ENCODE results near the gene TTBK1. TPM values are rescaled to one million over a fixed set of nuclear protein-coding genes. Genes with fewer than 3 reads are reported as not detected.

TTBK1 gene
- total and polyA plus RNA-seq, 2 of the 4 experiments (the other 2 are of a cell fraction), result 0.02 TPM; not detected in 1

DNA sequence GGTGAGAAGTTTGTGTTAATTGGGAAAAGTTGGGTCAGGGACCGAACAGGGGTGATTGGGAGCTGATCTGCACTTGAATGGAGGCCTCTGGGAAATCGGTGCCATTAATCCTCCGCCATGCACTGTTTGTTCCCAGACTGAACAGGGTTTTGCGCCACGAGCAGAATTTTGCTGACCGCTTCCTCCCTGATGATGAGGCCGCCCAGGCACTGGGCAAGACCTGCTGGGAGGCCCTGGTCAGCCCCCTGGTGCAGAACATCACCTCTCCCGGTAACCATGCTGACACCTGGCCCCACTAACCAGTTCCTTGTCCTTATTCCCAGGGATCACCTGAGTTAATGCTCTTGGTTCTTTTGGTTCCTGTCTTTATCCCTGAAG is 39.6 kb upstream of the TTBK1 start:
- TF ChIP-seq FOS (IDR thresholded peaks at IDR 0.05; ENCODE audit: low read depth, low read length) (no peak), RCOR1 (IDR thresholded peaks at IDR 0.05; ENCODE audit: insufficient replicate concordance, low read length) (no peak), MAFK (IDR thresholded peaks at IDR 0.05; ENCODE audit: low read depth, low read length) (no peak), RAD21 (IDR thresholded peaks at IDR 0.05; ENCODE audit: low read length) (no peak), SMC3 (IDR thresholded peaks at IDR 0.05; ENCODE audit: low read depth, low read length) (no peak), NFE2L2 (IDR thresholded peaks at IDR 0.05; ENCODE audit: low read depth, low read length) (no peak), RFX5 (IDR thresholded peaks at IDR 0.05; ENCODE audit: low read depth, low read length) (no peak), POLR2A (IDR thresholded peaks at IDR 0.05; ENCODE audit: low read depth, low read length) (no peak), MAZ (IDR thresholded peaks at IDR 0.05; ENCODE audit: borderline replicate concordance, low read depth, low read length) (no peak), CHD1 (IDR thresholded peaks at IDR 0.05; ENCODE audit: low read depth, low read length) (no peak), BHLHE40 (IDR thresholded peaks at IDR 0.05; ENCODE audit: low read depth, low read length) (no peak), MXI1 (IDR thresholded peaks at IDR 0.05; ENCODE audit: borderline replicate concordance, low read depth, low read length) (no peak), USF2 (IDR thresholded peaks at IDR 0.05; ENCODE audit: low read depth, low read length) (no peak), CEBPB (IDR thresholded peaks at IDR 0.05; ENCODE audit: low read depth, low read length) (no peak), ELK1 (IDR thresholded peaks at IDR 0.05; ENCODE audit: borderline replicate concordance, low read depth, low read length) (no peak)
- TF ChIP-seq, protein P1, sequence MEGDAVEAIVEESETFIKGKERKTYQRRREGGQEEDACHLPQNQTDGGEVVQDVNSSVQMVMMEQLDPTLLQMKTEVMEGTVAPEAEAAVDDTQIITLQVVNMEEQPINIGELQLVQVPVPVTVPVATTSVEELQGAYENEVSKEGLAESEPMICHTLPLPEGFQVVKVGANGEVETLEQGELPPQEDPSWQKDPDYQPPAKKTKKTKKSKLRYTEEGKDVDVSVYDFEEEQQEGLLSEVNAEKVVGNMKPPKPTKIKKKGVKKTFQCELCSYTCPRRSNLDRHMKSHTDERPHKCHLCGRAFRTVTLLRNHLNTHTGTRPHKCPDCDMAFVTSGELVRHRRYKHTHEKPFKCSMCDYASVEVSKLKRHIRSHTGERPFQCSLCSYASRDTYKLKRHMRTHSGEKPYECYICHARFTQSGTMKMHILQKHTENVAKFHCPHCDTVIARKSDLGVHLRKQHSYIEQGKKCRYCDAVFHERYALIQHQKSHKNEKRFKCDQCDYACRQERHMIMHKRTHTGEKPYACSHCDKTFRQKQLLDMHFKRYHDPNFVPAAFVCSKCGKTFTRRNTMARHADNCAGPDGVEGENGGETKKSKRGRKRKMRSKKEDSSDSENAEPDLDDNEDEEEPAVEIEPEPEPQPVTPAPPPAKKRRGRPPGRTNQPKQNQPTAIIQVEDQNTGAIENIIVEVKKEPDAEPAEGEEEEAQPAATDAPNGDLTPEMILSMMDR (conservative IDR thresholded peaks at IDR 0.05; ENCODE audit: low read depth, low read length), result no peak
- no peak overlapping the region for H2BK120ac ChIP-seq (ENCODE audit: low read depth, low read length)
- no peak overlapping the region for H4K8ac ChIP-seq (ENCODE audit: low read depth in 2 of 2, low read length in 2 of 2)
- no peak overlapping the region for H2BK5ac ChIP-seq (ENCODE audit: low read depth, low read length, poor library complexity, severe bottlenecking)
- no TSS peak for BruUV-seq (replicated peaks)
- no peak for ATAC-seq (ENCODE audit: low read depth)
- H3K4ac ChIP-seq (ENCODE audit: low read depth, low read length), result no peak overlapping the region
- H3K23ac ChIP-seq (ENCODE audit: low read depth, low read length), result no peak overlapping the region
- WGBS, 2 experiments (ENCODE audit: extremely low coverage in 2 of 2, insufficient read length in 1 of 2), result 77% methylated on average over 8 of the region's 8 CpGs; no CpG with 5 or more reads in 1 of the 2 experiments
- H3K9me3 ChIP-seq (ENCODE audit: control insufficient read depth, insufficient read depth, low read length), result no peaks in the 10 kb centered on the region; the same call in 1 of the 2 replicates
- no peaks in the 10 kb centered on the region for H4K20me1 ChIP-seq (ENCODE audit: insufficient read depth, low read length)
- H3K9ac ChIP-seq (ENCODE audit: low read depth, low read length), result no peak overlapping the region
- in situ Hi-C loops (cut with MboI; ENCODE audit: low sequenced_read_pairs) (no loop called here), intact Hi-C loops (cut with micrococcal nuclease) (no loop called here), dilution Hi-C loops (cut with HindIII; ENCODE audit: low sequenced_read_pairs, unreplicated experiment) (no loop called here)
- no peak overlapping the region for H4K91ac ChIP-seq (ENCODE audit: insufficient read depth, low read depth, low read length)
- H2AFZ ChIP-seq (replicated peaks; ENCODE audit: low read length, poor library complexity), result no peak overlapping the region
- no peak overlapping the region for H3K4me2 ChIP-seq (ENCODE audit: low read depth, low read length)
- H3K4me3 ChIP-seq (ENCODE audit: insufficient read depth, low read depth, low read length), result no peak overlapping the region
- H2AK9ac ChIP-seq (replicated peaks; ENCODE audit: low read depth, low read length, poor library complexity), result no peak overlapping the region
- peaks cover 32% of the 10 kb centered on the region for H3K36me3 ChIP-seq (ENCODE audit: control insufficient read depth, insufficient read depth, low read length)
- H3K27me3 ChIP-seq (ENCODE audit: control insufficient read depth, insufficient read depth, low read length), result no peaks in the 10 kb centered on the region
- H3K56ac ChIP-seq (ENCODE audit: extremely low read depth, insufficient read depth, low read length), result no peak overlapping the region
- ChIA-PET POLR2A (ENCODE audit: unreplicated experiment) (no interaction called here), CTCF (no interaction called here)
- no peak for DNase-seq
- H3K18ac ChIP-seq (ENCODE audit: low read depth, low read length), result no peak overlapping the region
- no peaks in the 10 kb centered on the region; the same call in 1 of the 2 replicates for H3K9me1 ChIP-seq (ENCODE audit: insufficient read depth, low read length)
- H3K4me1 ChIP-seq (ENCODE audit: control insufficient read depth, insufficient read depth, low read length), result no peaks in the 10 kb centered on the region
- no peak overlapping the region for H2BK20ac ChIP-seq (ENCODE audit: low read depth, low read length)
- no peak overlapping the region for H3K27ac ChIP-seq (ENCODE audit: insufficient read depth, low read length)
- no peak overlapping the region for H2AK5ac ChIP-seq (ENCODE audit: low read depth, low read length)
- no peaks in the 10 kb centered on the region for H3K79me1 ChIP-seq (ENCODE audit: low read depth in 1 of 2, low read length in 2 of 2)
- H3K14ac ChIP-seq (replicated peaks; ENCODE audit: low read depth, low read length), result no peak overlapping the region
- no peak overlapping the region for H2BK15ac ChIP-seq (ENCODE audit: low read depth, low read length)
- no peak overlapping the region for H4K5ac ChIP-seq (ENCODE audit: low read depth, low read length)
